Panc1 (cell line): Measurements from ENCODE around the gene RIBC1. TPM values are rescaled to one million over a fixed set of nuclear protein-coding genes. Genes with fewer than 3 reads are reported as not detected.

Experiments used
- ATAC-seq: fragments of 200-7000 bp; cut with Tn5 transposase; 2 replicates; pipeline ENCODE4 v1.9.1; 2020; ENCODE audit warnings: mild to moderate bottlenecking, moderate library complexity
- BruUV-seq: library from RNA; stranded (reverse); fragments of 400-500 nt; replicated peaks from 2 replicates; lab custom pipeline; 2021; lab: Mats Ljungman, UMichigan
- CTCF ChIA-PET: fragments of 300-600 bp; sonication (Branson Sonifier 250); formaldehyde crosslinking; loops from one replicate; lab custom pipeline; 2022; ENCODE audit warnings: antibody characterized with exemption; lab: Charles Lee
- POLR2A ChIA-PET: fragments of 300-600 bp; sonication (Branson Sonifier 250); formaldehyde crosslinking; loops from one replicate; lab custom pipeline; 2022; ENCODE audit warnings: antibody characterized with exemption; lab: Charles Lee
- DNase-seq: peaks from one replicate; pipeline ENCODE4 v3.0.0-alpha.2; 2010; ENCODE audit warnings: low read depth, low spot score
- H3K27ac ChIP-seq: 2 replicates; pipeline ENCODE4 v1.5.1; 2011; ENCODE audit warnings: mild to moderate bottlenecking, low read length, inconsistent platforms
- H3K27me3 ChIP-seq: fragments of 200-500 bp; sonication (Bioruptor generic); 2 replicates; pipeline ENCODE4 v1.6.0; 2014; ENCODE audit warnings: low read length, inconsistent platforms; ENCODE audit not compliant: control insufficient read depth, insufficient read depth
- H3K36me3 ChIP-seq: fragments of 200-500 bp; sonication (Bioruptor generic); 2 replicates; pipeline ENCODE4 v1.5.1; 2014; ENCODE audit warnings: inconsistent platforms, mild to moderate bottlenecking, low read length, moderate library complexity; ENCODE audit not compliant: control insufficient read depth, insufficient read depth
- H3K4me1 ChIP-seq: 2 replicates; pipeline ENCODE4 v1.5.1; 2011; ENCODE audit warnings: inconsistent platforms, mild to moderate bottlenecking, low read length, moderate library complexity; ENCODE audit not compliant: control insufficient read depth, insufficient read depth
- H3K4me3 ChIP-seq, 2 experiments: 2 replicates each; pipeline ENCODE4 v1.5.1; 2011 to 2012; ENCODE audit warnings: low read depth in 2 of 2, low read length in 2 of 2, mild to moderate bottlenecking in 2 of 2, inconsistent platforms in 1 of 2, moderate library complexity in 1 of 2
- H3K9me3 ChIP-seq: fragments of 200-500 bp; sonication (Bioruptor generic); 2 replicates; pipeline ENCODE4 v1.5.1; 2014; ENCODE audit warnings: low read depth, mild to moderate bottlenecking, inconsistent platforms, low read length, moderate library complexity; ENCODE audit not compliant: control insufficient read depth, insufficient read depth
- POLR2AphosphoS5 ChIP-seq: IDR thresholded peaks from 2 replicates; pipeline ENCODE4 v1.6.1; 2012; ENCODE audit warnings: mild to moderate bottlenecking, low read depth, low read length, moderate library complexity
- SIN3A ChIP-seq: IDR thresholded peaks from 2 replicates; pipeline ENCODE4 v1.6.1; 2012; ENCODE audit warnings: low read depth, mild to moderate bottlenecking, low read length, moderate library complexity, borderline replicate concordance; ENCODE audit not compliant: insufficient read depth
- TCF7L2 ChIP-seq: IDR thresholded peaks from 2 replicates; pipeline ENCODE4 v1.6.1; 2011; ENCODE audit warnings: mild to moderate bottlenecking, low read depth, low read length, inconsistent platforms
- in situ Hi-C: cut with HindIII; loops from 2 replicates; pipeline ENCODE4 v1.10.0; 2016; ENCODE audit warnings: low sequenced_read_pairs, low pct_unique_long_range_greater_than_20kb
- intact Hi-C: fragments of 100-400 bp; cut with micrococcal nuclease; formaldehyde crosslinking; loops from one replicate; pipeline ENCODE4 v1.10.0; 2022; ENCODE audit not compliant: unreplicated experiment
- total RNA-seq: library from RNA; stranded (reverse); gene quantifications from one replicate; pipeline ENCODE4 v1.2.1, GENCODE V29; 2021; ENCODE audit not compliant: unreplicated experiment
- TF ChIP-seq, protein P1 (sequence below), 2 experiments: IDR thresholded peaks; 2 replicates each; pipeline ENCODE4 v1.6.1; 2011 to 2012; ENCODE audit warnings: low read depth in 2 of 2, control low read depth in 1 of 2, low read length in 1 of 2, mild to moderate bottlenecking in 1 of 2, moderate library complexity in 1 of 2; ENCODE audit not compliant: insufficient read depth in 1 of 2
- TF ChIP-seq, protein P2 (sequence below): fragments of 450-650 bp; IDR thresholded peaks from 2 replicates; pipeline ENCODE4 v1.5.1; 2017; ENCODE audit warnings: mild to moderate bottlenecking

RIBC1 gene
- total RNA-seq, 1 experiment from 2014 or later, result 1.1 TPM

DNA sequence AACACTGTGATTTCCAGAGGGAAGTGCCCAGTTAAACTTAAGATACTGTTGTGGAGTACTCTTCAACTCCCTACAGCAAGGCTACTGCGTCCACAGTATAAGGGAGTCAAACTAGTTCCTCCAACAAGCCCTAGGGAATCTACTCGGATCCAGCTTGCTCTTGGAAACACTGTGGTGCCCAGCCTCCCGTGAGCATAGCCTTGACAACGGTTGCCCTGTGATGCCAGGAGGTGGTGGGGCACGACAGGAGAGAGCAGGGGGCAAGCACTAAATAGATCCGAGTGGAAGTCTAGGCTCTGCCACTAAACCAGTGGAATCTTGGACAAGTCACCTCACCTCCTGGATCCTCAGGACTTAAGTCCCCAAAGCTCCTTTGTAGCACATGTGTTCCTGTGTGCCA is 45.8 kb upstream of the RIBC1 start:
- ChIA-PET CTCF (interaction anchor here (0.6 kb wide), 1 partner anchor 57 kb away, joined by 6 read pairs; no protein-coding TSS in a partner anchor), POLR2A (no interaction called here)
- no peak for ATAC-seq
- DNase-seq, result no peak
- H3K4me1 ChIP-seq, result no peaks in the 10 kb centered on the region
- no TSS peak for BruUV-seq
- peaks cover 2% of the 10 kb centered on the region; the same call in 1 of the 2 replicates for H3K36me3 ChIP-seq
- H3K9me3 ChIP-seq, result no peaks in the 10 kb centered on the region
- H3K4me3 ChIP-seq, result no peak overlapping the region
- in situ Hi-C loops, result no loop called here
- TF ChIP-seq, protein P1, sequence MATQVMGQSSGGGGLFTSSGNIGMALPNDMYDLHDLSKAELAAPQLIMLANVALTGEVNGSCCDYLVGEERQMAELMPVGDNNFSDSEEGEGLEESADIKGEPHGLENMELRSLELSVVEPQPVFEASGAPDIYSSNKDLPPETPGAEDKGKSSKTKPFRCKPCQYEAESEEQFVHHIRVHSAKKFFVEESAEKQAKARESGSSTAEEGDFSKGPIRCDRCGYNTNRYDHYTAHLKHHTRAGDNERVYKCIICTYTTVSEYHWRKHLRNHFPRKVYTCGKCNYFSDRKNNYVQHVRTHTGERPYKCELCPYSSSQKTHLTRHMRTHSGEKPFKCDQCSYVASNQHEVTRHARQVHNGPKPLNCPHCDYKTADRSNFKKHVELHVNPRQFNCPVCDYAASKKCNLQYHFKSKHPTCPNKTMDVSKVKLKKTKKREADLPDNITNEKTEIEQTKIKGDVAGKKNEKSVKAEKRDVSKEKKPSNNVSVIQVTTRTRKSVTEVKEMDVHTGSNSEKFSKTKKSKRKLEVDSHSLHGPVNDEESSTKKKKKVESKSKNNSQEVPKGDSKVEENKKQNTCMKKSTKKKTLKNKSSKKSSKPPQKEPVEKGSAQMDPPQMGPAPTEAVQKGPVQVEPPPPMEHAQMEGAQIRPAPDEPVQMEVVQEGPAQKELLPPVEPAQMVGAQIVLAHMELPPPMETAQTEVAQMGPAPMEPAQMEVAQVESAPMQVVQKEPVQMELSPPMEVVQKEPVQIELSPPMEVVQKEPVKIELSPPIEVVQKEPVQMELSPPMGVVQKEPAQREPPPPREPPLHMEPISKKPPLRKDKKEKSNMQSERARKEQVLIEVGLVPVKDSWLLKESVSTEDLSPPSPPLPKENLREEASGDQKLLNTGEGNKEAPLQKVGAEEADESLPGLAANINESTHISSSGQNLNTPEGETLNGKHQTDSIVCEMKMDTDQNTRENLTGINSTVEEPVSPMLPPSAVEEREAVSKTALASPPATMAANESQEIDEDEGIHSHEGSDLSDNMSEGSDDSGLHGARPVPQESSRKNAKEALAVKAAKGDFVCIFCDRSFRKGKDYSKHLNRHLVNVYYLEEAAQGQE (IDR thresholded peaks at IDR 0.05; ENCODE audit: insufficient read depth in 1 of 2, low read depth in 2 of 2, low read length in 1 of 2), result no peak
- no peak for TF ChIP-seq SIN3A
- TF ChIP-seq POLR2AphosphoS5, result no peak
- TF ChIP-seq, protein P2, sequence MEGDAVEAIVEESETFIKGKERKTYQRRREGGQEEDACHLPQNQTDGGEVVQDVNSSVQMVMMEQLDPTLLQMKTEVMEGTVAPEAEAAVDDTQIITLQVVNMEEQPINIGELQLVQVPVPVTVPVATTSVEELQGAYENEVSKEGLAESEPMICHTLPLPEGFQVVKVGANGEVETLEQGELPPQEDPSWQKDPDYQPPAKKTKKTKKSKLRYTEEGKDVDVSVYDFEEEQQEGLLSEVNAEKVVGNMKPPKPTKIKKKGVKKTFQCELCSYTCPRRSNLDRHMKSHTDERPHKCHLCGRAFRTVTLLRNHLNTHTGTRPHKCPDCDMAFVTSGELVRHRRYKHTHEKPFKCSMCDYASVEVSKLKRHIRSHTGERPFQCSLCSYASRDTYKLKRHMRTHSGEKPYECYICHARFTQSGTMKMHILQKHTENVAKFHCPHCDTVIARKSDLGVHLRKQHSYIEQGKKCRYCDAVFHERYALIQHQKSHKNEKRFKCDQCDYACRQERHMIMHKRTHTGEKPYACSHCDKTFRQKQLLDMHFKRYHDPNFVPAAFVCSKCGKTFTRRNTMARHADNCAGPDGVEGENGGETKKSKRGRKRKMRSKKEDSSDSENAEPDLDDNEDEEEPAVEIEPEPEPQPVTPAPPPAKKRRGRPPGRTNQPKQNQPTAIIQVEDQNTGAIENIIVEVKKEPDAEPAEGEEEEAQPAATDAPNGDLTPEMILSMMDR, result no peak
- no peak for TF ChIP-seq TCF7L2
- intact Hi-C loops, result no loop called here
- H3K27ac ChIP-seq, result no peak overlapping the region
- no peaks in the 10 kb centered on the region for H3K27me3 ChIP-seq

DNA sequence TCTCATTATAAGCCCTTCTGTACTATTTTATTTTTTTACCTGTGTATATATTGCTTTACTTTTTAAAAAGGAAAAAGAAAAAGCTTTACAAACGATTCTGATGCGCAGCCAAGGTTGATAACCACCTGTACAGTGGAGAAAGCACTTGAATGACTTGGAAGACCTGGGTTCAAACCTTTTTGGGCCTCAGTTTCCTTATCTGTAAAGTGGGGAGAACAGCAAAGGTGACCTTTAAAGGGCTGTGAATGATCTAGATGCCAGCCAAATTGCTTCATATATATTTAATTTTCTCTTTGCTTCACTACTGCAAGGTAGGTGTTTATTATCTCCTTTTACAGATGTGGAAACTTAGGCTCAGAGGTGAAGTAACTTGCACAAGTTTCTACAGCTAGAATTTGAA is 45.2 kb upstream of the RIBC1 start:
- ChIA-PET POLR2A (no interaction called here), CTCF (no interaction called here)
- intact Hi-C loops (no loop called here), in situ Hi-C loops (no loop called here)
- ATAC-seq (no peak), DNase-seq (no peak)
- Histone ChIP-seq H3K4me3 (no peak overlapping the region), H3K9me3 (no peaks in the 10 kb centered on the region), H3K27ac (no peak overlapping the region), H3K27me3 (no peaks in the 10 kb centered on the region), H3K36me3 (peaks cover 2% of the 10 kb centered on the region; the same call in 1 of the 2 replicates), H3K4me1 (no peaks in the 10 kb centered on the region)
- BruUV-seq, result no TSS peak
- TF ChIP-seq, protein P2, result no peak
- no peak for TF ChIP-seq SIN3A
- no peak for TF ChIP-seq TCF7L2
- TF ChIP-seq, protein P1 (IDR thresholded peaks at IDR 0.05; ENCODE audit: insufficient read depth in 1 of 2, low read depth in 2 of 2, low read length in 1 of 2), result no peak
- TF ChIP-seq POLR2AphosphoS5, result no peak
